HEK293 (cell line): ENCODE measurements around the gene RPL36AL.

Source experiments
- CTCF ChIA-PET: fragments of 350-600 bp; formaldehyde crosslinking; extraction: SDS; loops from one replicate; lab custom pipeline; 2021; ENCODE audit warnings: antibody characterized with exemption; lab: Yijun Ruan, JAX
- POLR2A ChIA-PET: fragments of 300-600 bp; formaldehyde crosslinking; extraction: SDS; loops from one replicate; lab custom pipeline; 2020; ENCODE audit warnings: antibody characterized with exemption, inconsistent platforms; lab: Yijun Ruan, JAX
- H3K27ac ChIP-seq: fragments of 200-500 bp; sonication (Bioruptor generic); 2 replicates; pipeline ENCODE4 v1.5.1; 2014; ENCODE audit warnings: low read depth, low read length, control low read depth, inconsistent platforms; ENCODE audit errors: extremely low read depth
- H3K36me3 ChIP-seq, 2 experiments: fragments of 200-500 bp in 1 of 2; sonication (Bioruptor generic) in 1 of 2; 1 replicate in 1 of 2; 2 replicates in 1 of 2; pipeline ENCODE4 v1.5.1; 2014 to 2017; ENCODE audit warnings: inconsistent platforms in 2 of 2, low read length in 2 of 2; ENCODE audit not compliant: control insufficient read depth in 2 of 2, insufficient read depth in 1 of 2
- H3K4me1 ChIP-seq: fragments of 200-500 bp; sonication (Bioruptor generic); 2 replicates; pipeline ENCODE4 v1.5.1; 2014; ENCODE audit warnings: mild to moderate bottlenecking, low read length, inconsistent platforms; ENCODE audit not compliant: control insufficient read depth, insufficient read depth
- H3K4me3 ChIP-seq: 2 replicates; pipeline ENCODE4 v1.5.1; 2011; ENCODE audit warnings: low read depth, mild to moderate bottlenecking, control low read depth, low read length, moderate library complexity
- H3K9me3 ChIP-seq: fragments of 200-500 bp; sonication (Bioruptor generic); 2 replicates; pipeline ENCODE4 v1.5.1; 2014; ENCODE audit warnings: low read depth, low read length, inconsistent platforms; ENCODE audit not compliant: control insufficient read depth, insufficient read depth
- BCL11B ChIP-seq: fragments of 450-650 bp; formaldehyde crosslinking; IDR thresholded peaks from 2 replicates; pipeline ENCODE4 v1.5.1; 2016; ENCODE audit warnings: low read depth, missing biosample characterization, missing genetic modification characterization
- FEZF1 ChIP-seq: fragments of 450-650 bp; formaldehyde crosslinking; IDR thresholded peaks from 2 replicates; pipeline ENCODE4 v1.5.1; 2016; ENCODE audit warnings: missing biosample characterization, missing genetic modification characterization
- GLIS2 ChIP-seq: fragments of 450-650 bp; formaldehyde crosslinking; IDR thresholded peaks from 2 replicates; pipeline ENCODE4 v1.5.1; 2016; ENCODE audit warnings: missing biosample characterization, missing genetic modification characterization
- REPIN1 ChIP-seq: fragments of 450-650 bp; formaldehyde crosslinking; IDR thresholded peaks from 2 replicates; pipeline ENCODE4 v1.5.1; 2017; ENCODE audit warnings: missing biosample characterization, missing genetic modification characterization, low read depth
- ZBTB1 ChIP-seq: fragments of 450-650 bp; formaldehyde crosslinking; IDR thresholded peaks from 2 replicates; pipeline ENCODE4 v1.5.1; 2016; ENCODE audit warnings: missing biosample characterization, missing genetic modification characterization
- ZBTB20 ChIP-seq: fragments of 450-650 bp; formaldehyde crosslinking; IDR thresholded peaks from 2 replicates; pipeline ENCODE4 v1.5.1; 2016; ENCODE audit warnings: missing biosample characterization, missing genetic modification characterization
- ZBTB8A ChIP-seq: fragments of 450-650 bp; formaldehyde crosslinking; IDR thresholded peaks from 2 replicates; pipeline ENCODE4 v1.5.1; 2016; ENCODE audit warnings: missing biosample characterization, missing genetic modification characterization
- ZFP69B ChIP-seq: fragments of 450-650 bp; formaldehyde crosslinking; IDR thresholded peaks from 2 replicates; pipeline ENCODE4 v1.5.1; 2016; ENCODE audit warnings: missing biosample characterization, missing genetic modification characterization
- ZNF2 ChIP-seq: fragments of 450-650 bp; formaldehyde crosslinking; IDR thresholded peaks from 2 replicates; pipeline ENCODE4 v1.5.1; 2016; ENCODE audit warnings: missing biosample characterization, missing genetic modification characterization
- ZNF223 ChIP-seq: fragments of 450-650 bp; formaldehyde crosslinking; IDR thresholded peaks from 2 replicates; pipeline ENCODE4 v1.5.1; 2016; ENCODE audit warnings: missing biosample characterization, missing genetic modification characterization
- ZNF324 ChIP-seq: fragments of 450-650 bp; formaldehyde crosslinking; IDR thresholded peaks from 2 replicates; pipeline ENCODE4 v1.5.1; 2016; ENCODE audit warnings: missing biosample characterization, missing genetic modification characterization
- ZNF335 ChIP-seq: fragments of 450-650 bp; formaldehyde crosslinking; conservative IDR thresholded peaks from 2 replicates; pipeline ENCODE4 v1.5.1; 2016; ENCODE audit warnings: missing biosample characterization, missing genetic modification characterization
- ZNF366 ChIP-seq: fragments of 450-650 bp; formaldehyde crosslinking; conservative IDR thresholded peaks from 2 replicates; pipeline ENCODE4 v1.5.1; 2016; ENCODE audit warnings: missing biosample characterization, missing genetic modification characterization
- ZNF394 ChIP-seq: fragments of 450-650 bp; formaldehyde crosslinking; IDR thresholded peaks from 2 replicates; pipeline ENCODE4 v1.5.1; 2016; ENCODE audit warnings: missing biosample characterization, missing genetic modification characterization, mild to moderate bottlenecking, moderate library complexity, borderline replicate concordance
- ZNF426 ChIP-seq: fragments of 450-650 bp; formaldehyde crosslinking; IDR thresholded peaks from 2 replicates; pipeline ENCODE4 v1.5.1; 2017; ENCODE audit warnings: missing biosample characterization, missing genetic modification characterization, mild to moderate bottlenecking, inconsistent platforms, moderate library complexity
- ZNF544 ChIP-seq: fragments of 450-650 bp; formaldehyde crosslinking; IDR thresholded peaks from 2 replicates; pipeline ENCODE4 v1.5.0; 2017; ENCODE audit warnings: missing biosample characterization, missing genetic modification characterization
- ZNF549 ChIP-seq: fragments of 450-650 bp; IDR thresholded peaks from 2 replicates; pipeline ENCODE4 v1.5.1; 2018; ENCODE audit warnings: missing biosample characterization, missing genetic modification characterization, mild to moderate bottlenecking, inconsistent platforms, moderate library complexity
- ZNF555 ChIP-seq: fragments of 450-650 bp; formaldehyde crosslinking; conservative IDR thresholded peaks from 2 replicates; pipeline ENCODE4 v1.5.1; 2017; ENCODE audit warnings: missing biosample characterization, mild to moderate bottlenecking, missing genetic modification characterization, inconsistent platforms
- ZNF561 ChIP-seq: fragments of 450-650 bp; IDR thresholded peaks from 2 replicates; pipeline ENCODE4 v1.5.1; 2018; ENCODE audit warnings: missing biosample characterization, missing genetic modification characterization, borderline replicate concordance
- ZNF629 ChIP-seq: fragments of 450-650 bp; formaldehyde crosslinking; IDR thresholded peaks from 2 replicates; pipeline ENCODE4 v1.5.1; 2017; ENCODE audit warnings: missing biosample characterization, missing genetic modification characterization
- ZNF660 ChIP-seq: fragments of 450-650 bp; IDR thresholded peaks from 2 replicates; pipeline ENCODE4 v1.5.1; 2018; ENCODE audit warnings: missing biosample characterization, mild to moderate bottlenecking, missing genetic modification characterization
- ZNF747 ChIP-seq: fragments of 450-650 bp; formaldehyde crosslinking; IDR thresholded peaks from 2 replicates; pipeline ENCODE4 v1.5.1; 2016; ENCODE audit warnings: missing biosample characterization, missing genetic modification characterization
- ZNF785 ChIP-seq: fragments of 450-650 bp; formaldehyde crosslinking; IDR thresholded peaks from 2 replicates; pipeline ENCODE4 v1.5.1; 2016; ENCODE audit warnings: missing biosample characterization, missing genetic modification characterization
- ZSCAN30 ChIP-seq: fragments of 450-650 bp; IDR thresholded peaks from 2 replicates; pipeline ENCODE4 v1.5.1; 2018; ENCODE audit warnings: missing biosample characterization, mild to moderate bottlenecking, missing genetic modification characterization, moderate library complexity
- TF ChIP-seq, protein P1 (sequence below): fragments of 450-650 bp; formaldehyde crosslinking; optimal IDR thresholded peaks from 2 replicates; pipeline ENCODE3; 2016; ENCODE audit warnings: missing biosample characterization, mild to moderate bottlenecking, missing genetic modification characterization
- TF ChIP-seq, protein P2 (sequence below): fragments of 450-650 bp; formaldehyde crosslinking; IDR thresholded peaks from 2 replicates; pipeline ENCODE4 v1.5.1; 2017; ENCODE audit warnings: missing biosample characterization, missing genetic modification characterization
- TF ChIP-seq, protein P3 (sequence below): fragments of 450-650 bp; formaldehyde crosslinking; IDR thresholded peaks from 2 replicates; pipeline ENCODE4 v1.5.1; 2016; ENCODE audit warnings: missing biosample characterization, missing genetic modification characterization
- TF ChIP-seq, protein P4 (sequence below): fragments of 450-650 bp; formaldehyde crosslinking; IDR thresholded peaks from 2 replicates; pipeline ENCODE4 v1.5.1; 2016; ENCODE audit warnings: missing biosample characterization, missing genetic modification characterization
- TF ChIP-seq, protein P5 (sequence below): IDR thresholded peaks from 2 replicates; pipeline ENCODE4 v1.6.1; 2011; ENCODE audit warnings: mild to moderate bottlenecking, low read depth, low read length, borderline replicate concordance

The RPL36AL gene

DNA sequence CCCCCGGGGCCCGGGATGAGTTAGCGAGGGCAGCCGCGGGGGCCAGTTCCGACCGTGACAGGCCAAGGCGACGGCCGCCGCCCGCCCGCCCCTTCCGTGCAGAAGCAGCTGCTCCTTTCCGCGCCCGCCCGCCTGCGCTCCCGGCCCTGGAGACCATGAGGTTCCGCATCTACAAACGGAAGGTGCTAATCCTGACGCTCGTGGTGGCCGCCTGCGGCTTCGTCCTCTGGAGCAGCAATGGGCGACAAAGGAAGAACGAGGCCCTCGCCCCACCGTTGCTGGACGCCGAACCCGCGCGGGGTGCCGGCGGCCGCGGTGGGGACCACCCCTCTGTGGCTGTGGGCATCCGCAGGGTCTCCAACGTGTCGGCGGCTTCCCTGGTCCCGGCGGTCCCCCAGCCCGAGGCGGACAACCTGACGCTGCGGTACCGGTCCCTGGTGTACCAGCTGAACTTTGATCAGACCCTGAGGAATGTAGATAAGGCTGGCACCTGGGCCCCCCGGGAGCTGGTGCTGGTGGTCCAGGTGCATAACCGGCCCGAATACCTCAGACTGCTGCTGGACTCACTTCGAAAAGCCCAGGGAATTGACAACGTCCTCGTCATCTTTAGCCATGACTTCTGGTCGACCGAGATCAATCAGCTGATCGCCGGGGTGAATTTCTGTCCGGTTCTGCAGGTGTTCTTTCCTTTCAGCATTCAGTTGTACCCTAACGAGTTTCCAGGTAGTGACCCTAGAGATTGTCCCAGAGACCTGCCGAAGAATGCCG is 872 bp upstream of the RPL36AL start:
- peaks cover 19 to 37% of the 10 kb centered on the region in 2 experiments for H3K36me3 ChIP-seq
- POLR2A ChIA-PET: interaction anchor here (1.0 to 3.0 kb wide), 14 partner anchors 10 to 247 kb away, joined by 3 to 44 read pairs (median 11); partner anchors contain the start of genes DNAAF2, KLHDC2, LRR1 and NEMF
- CTCF ChIA-PET: interaction anchor here (0.7 to 2.5 kb wide), 5 partner anchors 9 to 186 kb away, joined by 3 to 10 read pairs (median 3); partner anchors contain the start of genes DNAAF2, KLHDC2 and RPS29
- H3K27ac ChIP-seq: peak overlapping the region; percentile 87
- H3K9me3 ChIP-seq: no peaks in the 10 kb centered on the region
- H3K4me1 ChIP-seq: no peaks in the 10 kb centered on the region
- H3K4me3 ChIP-seq: peak overlapping the region; percentile 87
- TF ChIP-seq ZNF747 (tag by site-specific recombination) (no peak), ZNF2 (tag by site-specific recombination) (peak; percentile 10; the same call in 1 of the 2 replicates), BCL11B (tag by site-specific recombination) (no peak), ZNF426 (tag by site-specific recombination) (no peak), ZNF394 (tag by site-specific recombination) (peak; percentile 95), ZNF324 (tag by site-specific recombination) (peak; percentile 1; the same call in 1 of the 2 replicates), ZNF785 (tag by site-specific recombination) (no peak), ZBTB1 (tag by site-specific recombination) (no peak), ZBTB8A (tag by site-specific recombination) (no peak), ZSCAN30 (tag by site-specific recombination) (peak; percentile 28; the same call in 1 of the 2 replicates), GLIS2 (tag by site-specific recombination) (peak; percentile 75), ZNF555 (tag by site-specific recombination) (no peak), ZNF223 (tag by site-specific recombination) (no peak), REPIN1 (tag by site-specific recombination) (no peak), FEZF1 (tag by site-specific recombination) (no peak), ZNF629 (tag by site-specific recombination) (no peak), ZNF561 (tag by site-specific recombination) (peak; percentile 46; the same call in 1 of the 2 replicates), ZNF366 (tag by site-specific recombination) (no peak), ZFP69B (0 out of 2 replicates have a peak, but pooled peaks have one; percentile 16), ZNF549 (tag by site-specific recombination) (no peak), ZNF335 (tag by site-specific recombination) (peak; percentile 31), ZNF544 (tag by site-specific recombination) (no peak), ZBTB20 (tag by site-specific recombination) (peak; percentile 73; the same call in 1 of the 2 replicates), ZNF660 (tag by site-specific recombination) (no peak)
- TF ChIP-seq, protein P1, sequence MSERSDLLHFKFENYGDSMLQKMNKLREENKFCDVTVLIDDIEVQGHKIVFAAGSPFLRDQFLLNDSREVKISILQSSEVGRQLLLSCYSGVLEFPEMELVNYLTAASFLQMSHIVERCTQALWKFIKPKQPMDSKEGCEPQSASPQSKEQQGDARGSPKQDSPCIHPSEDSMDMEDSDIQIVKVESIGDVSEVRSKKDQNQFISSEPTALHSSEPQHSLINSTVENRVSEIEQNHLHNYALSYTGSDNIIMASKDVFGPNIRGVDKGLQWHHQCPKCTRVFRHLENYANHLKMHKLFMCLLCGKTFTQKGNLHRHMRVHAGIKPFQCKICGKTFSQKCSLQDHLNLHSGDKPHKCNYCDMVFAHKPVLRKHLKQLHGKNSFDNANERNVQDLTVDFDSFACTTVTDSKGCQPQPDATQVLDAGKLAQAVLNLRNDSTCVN: no peak
- TF ChIP-seq, protein P2, sequence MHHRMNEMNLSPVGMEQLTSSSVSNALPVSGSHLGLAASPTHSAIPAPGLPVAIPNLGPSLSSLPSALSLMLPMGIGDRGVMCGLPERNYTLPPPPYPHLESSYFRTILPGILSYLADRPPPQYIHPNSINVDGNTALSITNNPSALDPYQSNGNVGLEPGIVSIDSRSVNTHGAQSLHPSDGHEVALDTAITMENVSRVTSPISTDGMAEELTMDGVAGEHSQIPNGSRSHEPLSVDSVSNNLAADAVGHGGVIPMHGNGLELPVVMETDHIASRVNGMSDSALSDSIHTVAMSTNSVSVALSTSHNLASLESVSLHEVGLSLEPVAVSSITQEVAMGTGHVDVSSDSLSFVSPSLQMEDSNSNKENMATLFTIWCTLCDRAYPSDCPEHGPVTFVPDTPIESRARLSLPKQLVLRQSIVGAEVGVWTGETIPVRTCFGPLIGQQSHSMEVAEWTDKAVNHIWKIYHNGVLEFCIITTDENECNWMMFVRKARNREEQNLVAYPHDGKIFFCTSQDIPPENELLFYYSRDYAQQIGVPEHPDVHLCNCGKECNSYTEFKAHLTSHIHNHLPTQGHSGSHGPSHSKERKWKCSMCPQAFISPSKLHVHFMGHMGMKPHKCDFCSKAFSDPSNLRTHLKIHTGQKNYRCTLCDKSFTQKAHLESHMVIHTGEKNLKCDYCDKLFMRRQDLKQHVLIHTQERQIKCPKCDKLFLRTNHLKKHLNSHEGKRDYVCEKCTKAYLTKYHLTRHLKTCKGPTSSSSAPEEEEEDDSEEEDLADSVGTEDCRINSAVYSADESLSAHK: no peak
- TF ChIP-seq, protein P3, sequence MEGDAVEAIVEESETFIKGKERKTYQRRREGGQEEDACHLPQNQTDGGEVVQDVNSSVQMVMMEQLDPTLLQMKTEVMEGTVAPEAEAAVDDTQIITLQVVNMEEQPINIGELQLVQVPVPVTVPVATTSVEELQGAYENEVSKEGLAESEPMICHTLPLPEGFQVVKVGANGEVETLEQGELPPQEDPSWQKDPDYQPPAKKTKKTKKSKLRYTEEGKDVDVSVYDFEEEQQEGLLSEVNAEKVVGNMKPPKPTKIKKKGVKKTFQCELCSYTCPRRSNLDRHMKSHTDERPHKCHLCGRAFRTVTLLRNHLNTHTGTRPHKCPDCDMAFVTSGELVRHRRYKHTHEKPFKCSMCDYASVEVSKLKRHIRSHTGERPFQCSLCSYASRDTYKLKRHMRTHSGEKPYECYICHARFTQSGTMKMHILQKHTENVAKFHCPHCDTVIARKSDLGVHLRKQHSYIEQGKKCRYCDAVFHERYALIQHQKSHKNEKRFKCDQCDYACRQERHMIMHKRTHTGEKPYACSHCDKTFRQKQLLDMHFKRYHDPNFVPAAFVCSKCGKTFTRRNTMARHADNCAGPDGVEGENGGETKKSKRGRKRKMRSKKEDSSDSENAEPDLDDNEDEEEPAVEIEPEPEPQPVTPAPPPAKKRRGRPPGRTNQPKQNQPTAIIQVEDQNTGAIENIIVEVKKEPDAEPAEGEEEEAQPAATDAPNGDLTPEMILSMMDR (tag by site-specific recombination): peak; percentile 6; the same call in 1 of the 2 replicates
- TF ChIP-seq, protein P4, sequence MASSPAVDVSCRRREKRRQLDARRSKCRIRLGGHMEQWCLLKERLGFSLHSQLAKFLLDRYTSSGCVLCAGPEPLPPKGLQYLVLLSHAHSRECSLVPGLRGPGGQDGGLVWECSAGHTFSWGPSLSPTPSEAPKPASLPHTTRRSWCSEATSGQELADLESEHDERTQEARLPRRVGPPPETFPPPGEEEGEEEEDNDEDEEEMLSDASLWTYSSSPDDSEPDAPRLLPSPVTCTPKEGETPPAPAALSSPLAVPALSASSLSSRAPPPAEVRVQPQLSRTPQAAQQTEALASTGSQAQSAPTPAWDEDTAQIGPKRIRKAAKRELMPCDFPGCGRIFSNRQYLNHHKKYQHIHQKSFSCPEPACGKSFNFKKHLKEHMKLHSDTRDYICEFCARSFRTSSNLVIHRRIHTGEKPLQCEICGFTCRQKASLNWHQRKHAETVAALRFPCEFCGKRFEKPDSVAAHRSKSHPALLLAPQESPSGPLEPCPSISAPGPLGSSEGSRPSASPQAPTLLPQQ (tag by site-specific recombination): peak; percentile 25; the same call in 1 of the 2 replicates
- TF ChIP-seq, protein P5, sequence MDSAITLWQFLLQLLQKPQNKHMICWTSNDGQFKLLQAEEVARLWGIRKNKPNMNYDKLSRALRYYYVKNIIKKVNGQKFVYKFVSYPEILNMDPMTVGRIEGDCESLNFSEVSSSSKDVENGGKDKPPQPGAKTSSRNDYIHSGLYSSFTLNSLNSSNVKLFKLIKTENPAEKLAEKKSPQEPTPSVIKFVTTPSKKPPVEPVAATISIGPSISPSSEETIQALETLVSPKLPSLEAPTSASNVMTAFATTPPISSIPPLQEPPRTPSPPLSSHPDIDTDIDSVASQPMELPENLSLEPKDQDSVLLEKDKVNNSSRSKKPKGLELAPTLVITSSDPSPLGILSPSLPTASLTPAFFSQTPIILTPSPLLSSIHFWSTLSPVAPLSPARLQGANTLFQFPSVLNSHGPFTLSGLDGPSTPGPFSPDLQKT: no peak
